ENCODE data around the gene AMIGO3. TPM values are rescaled to one million over a fixed set of nuclear protein-coding genes. Genes with fewer than 3 reads are reported as not detected.
A peak's percentile ranks its signal among the peaks of the same experiment; 100 is the strongest.
"Not testable (repeated sequence)": the region's sequence is repeated elsewhere in the genome, so short reads cannot be mapped to it uniquely, and the experiment has no call there.

The AMIGO3 gene
- total RNA-seq, 1 experiment from 2014 or later: 3.2 TPM

DNA sequence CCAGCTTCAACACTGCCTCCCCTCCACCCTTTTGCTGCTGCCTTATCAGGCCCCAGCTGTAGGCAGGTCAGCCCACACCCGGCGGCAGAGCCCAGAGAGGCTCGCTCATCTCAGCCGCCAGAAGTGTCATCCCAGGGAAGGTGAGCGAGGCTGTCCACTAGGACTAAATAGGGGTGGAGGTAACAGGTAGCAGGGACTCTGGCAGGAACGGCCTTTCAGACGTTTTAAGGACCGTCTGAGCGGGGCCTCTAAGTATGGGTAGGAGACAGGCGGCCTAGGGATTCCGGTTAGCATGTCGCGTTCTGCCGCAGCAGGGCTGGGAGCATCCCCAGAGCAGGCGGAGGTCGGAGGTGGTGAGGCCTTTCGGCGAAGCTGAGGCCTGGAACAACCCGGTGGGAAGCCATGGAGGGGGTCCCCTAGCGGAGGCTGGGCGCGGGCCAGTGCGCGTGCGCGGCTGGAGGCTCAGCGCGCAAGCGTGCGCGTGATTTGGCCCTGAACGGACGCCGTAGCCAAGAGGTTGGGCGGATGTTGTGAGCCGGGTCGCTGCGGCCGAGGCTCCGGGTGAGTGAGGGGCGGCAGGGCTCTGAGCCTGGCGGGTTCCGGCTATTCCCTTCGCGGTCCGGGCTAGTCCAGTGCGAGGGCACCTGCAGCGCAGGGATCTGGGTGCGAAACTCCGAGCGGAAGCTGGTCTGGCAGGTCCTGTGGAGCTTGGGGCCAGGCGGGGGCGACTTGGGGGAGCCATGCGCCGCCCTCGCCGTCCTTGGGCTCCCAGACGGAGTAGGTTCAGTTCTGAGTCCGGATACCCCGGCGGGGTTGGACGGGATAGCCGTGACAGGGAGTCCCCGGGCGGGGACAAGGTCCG is 30.2 kb downstream of the AMIGO3 start, which contains the start of the genes MST1 and RNF123:
TSS of gene MST1 (minus strand) at position 429 of the 862 bp plus-strand sequence. CDS start 783 bp downstream, outside the sequence.
TSS of gene RNF123 (plus strand) at position 512 of the 862 bp plus-strand sequence. CDS start 1,609 bp downstream, outside the sequence.
- peak; percentile 87 for DNase-seq (ENCODE audit: low read depth)

DNA sequence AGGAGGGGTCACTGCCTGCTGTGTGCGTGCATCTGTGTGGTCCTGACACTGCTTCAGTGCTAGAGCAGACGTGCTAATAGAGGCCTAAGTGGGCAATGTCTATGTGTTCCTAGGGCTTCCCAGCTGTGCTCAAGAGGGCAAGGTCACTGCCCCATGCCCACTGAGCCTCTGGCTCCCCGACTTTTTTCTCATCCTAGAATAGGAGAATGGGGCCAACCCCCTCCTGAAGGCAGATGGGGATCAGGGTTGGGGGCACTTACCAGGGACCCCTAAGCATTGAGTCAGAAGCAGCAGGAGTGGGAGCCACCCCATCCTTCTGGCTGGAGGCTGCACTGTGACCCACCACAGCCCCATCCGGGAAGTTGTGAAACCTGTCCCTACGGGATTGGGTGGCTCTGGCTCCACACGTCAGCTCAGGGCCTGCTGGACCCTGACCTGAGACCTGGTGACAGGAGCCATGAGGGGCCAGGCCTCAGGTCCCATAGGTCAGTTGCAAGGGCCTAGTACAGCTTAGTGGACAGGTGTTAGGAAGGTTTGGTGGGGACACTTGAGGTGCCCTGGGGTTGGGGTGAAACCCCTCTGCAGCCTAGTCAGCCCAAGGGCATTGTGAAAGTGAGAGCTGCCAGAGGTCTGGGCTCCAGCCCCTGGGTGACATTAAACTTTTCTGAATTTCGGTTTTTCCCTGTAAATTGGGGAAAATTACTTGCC is 31.0 kb downstream of the AMIGO3 start:
- DNase-seq (ENCODE audit: low read depth): not testable (repeated sequence)

DNA sequence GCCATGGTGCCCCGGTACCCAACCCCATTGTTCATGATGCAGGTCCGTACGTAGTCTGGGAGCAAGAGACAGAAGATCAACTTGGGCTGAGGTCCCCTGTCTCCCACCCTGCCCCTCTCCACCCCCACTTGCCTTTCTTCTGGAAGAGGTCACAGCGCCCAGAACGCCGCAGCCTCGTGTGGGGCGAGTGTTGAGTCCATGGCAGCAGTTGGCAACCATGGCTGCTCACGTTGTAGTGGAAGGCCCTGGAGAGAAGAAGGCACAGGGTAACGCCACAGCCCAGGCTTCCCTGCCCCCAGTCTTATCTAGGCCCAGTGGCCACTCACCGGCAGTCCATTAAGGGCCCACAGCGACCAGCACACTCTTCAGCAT is 32.1 kb downstream of the AMIGO3 start:
- not testable (repeated sequence) for DNase-seq (ENCODE audit: low read depth)

DNA sequence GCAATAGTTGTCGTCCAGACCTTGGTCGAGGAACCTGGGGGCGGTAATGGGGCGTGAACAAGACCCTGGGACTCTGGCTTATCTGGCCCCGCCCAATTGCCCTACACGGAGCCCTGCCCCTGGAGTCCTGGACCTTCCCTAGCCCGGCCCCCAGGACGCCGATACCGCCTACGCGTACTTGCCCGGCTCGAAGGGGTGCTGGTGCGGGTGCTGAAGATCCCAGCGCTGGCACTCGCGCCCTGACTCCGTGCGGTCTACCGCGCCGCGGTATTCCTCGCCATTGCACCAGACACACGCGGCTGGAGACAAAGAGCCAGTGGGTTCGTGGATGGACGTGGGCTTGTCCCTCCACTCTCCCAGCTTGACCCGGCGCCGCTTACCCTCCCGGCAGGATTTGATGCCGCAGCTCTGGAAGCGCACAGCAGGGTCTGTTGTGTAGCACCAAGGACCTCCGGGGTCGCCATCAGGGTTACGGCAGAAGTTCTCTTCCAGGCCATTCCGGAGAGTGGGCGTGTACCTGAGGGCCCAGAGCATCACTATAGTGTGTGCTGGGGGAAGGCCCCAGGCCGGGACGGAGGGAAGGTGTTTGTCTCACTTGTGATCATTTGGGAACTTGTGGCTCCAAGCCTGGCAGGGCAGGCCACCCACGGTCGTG is 32.6 kb downstream of the AMIGO3 start:
- DNase-seq (ENCODE audit: low read depth): not testable (repeated sequence)

DNA sequence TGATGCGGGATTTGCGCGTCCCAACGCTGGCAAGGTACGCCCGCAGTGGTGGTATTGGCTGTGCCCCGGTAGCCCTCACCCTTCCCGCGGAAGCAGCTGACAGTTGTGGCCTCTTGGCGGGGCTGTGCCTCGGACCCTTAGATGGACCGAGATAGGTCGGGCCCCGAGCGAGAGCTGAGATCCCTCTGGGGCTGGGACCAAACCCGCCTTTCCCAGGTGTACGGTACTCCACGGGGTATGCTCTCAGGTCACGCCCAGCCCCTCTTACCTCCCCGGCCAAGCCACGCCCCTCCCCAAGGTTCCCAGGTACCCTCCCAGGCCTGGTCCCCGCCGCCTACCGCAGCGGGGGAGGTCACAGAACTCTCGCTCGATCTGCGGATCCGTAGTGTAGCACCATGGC is 33.1 kb downstream of the AMIGO3 start:
- not testable (repeated sequence) for DNase-seq (ENCODE audit: low read depth)

DNA sequence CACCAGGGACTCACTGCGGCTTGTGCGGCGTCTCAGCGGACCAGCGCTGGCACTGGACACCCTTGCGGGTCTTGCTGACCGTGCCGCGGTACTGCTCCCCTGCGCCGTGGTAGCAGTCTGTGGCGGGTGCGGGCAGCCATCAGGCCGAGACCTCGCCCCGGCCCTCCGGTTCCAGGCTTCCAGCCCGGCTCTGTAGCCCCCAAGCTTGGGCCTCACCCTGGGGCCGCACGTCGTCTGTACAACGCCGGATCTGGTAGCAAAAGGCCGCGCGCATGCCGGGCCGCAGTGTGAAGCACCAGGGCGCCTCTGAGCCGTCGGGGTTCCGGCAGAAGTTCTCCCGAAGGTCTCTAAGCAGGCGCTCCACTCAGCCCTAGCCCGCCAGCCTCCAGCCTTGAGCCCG is 33.6 kb downstream of the AMIGO3 start:
- not testable (repeated sequence) for DNase-seq (ENCODE audit: low read depth)

DNA sequence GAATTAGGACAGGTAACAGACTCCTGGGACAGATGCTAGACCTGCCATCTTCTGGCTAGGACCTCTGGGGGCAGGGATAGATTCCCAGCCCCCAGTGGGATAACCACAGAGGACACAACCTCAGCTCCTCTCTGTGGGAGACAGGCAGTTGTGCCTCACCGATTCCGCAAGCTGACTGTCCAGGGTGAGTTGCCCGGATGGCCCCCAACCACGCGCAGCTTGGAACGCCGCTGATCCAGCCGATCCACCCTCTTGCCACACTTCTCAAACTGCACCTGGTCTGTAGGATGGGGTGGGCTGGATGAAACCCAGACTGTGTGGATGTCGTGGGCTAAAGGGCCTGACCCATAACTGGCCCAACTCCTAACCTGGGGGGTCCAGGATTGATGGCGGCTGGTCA is 34.4 kb downstream of the AMIGO3 start:
- not testable (repeated sequence) for DNase-seq (ENCODE audit: low read depth)

DNA sequence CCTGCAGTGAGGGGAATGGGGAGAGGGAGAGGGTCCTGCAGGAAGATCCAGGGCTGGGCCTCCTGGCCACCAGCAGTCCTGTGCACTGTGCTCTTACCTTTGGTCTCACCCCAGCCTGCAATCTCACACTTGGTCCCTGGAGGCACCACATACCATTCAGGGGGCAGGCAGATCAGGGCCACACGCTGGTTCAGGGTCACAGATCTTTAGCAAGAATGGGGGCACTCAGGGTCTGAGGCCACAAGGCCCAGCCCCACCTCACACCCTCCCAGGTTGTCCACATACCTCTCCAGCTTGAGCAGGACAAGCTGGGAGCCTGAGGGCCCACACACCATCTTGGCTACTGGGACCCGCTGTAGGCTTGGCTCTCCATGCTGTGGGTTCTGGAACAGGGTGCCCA is 35.0 kb downstream of the AMIGO3 start:
- DNase-seq (ENCODE audit: low read depth): not testable (repeated sequence)

DNA sequence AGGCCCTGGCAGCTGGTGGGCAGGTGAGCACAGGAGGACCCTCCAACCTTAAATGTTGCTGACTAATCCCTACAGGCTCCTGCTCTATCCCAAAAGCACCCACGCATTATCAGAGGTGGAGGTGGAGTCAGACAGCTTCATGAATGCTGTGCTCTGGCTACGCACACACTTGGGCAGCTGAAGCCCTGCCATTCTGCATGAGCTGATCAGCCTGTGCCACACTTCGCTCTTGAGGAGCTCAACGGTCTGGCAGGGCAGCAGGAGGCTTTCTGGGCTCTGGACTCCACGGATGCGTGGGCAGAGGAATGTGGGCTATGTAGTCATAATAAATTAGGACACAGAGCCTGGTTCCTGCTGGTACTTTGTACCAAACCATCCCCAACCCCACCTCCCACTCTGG is 36.3 kb downstream of the AMIGO3 start:
- DNase-seq (ENCODE audit: low read depth): no peak

DNA sequence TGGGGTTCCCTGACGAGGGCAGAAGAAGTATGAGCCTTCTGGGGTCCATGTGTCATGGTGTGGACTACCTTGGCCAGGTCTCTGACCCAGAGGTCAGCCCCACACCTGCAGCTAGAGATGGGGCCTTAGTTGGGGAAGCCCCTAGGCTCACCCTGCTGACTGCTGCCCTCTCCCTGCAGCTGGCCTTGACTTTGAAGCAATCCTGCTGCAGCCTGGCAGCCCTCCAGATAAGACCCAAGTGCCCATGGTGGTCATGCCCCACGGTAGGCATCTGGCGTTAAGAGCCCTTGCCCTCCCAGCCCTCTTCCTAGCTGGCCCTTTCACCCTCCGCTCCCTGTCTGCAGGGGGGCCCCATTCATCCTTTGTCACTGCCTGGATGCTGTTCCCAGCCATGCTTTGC is 37.9 kb downstream of the AMIGO3 start:
- DNase-seq (ENCODE audit: low read depth): no peak

DNA sequence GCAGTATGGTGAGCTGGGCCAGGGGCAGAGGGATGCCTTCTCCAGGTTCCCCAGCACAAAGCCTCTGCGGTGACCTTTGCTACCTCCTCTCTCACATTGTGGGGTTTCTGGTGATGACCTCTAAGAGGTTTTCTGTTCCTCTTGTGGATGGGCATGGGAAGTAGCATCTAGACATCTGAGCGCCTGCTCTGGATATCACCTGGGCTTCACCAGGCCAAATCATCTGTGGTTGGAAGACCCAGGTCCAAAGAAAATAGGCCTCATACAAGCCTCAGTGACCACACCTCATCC is 38.3 kb downstream of the AMIGO3 start:
- DNase-seq (ENCODE audit: low read depth): no peak

DNA sequence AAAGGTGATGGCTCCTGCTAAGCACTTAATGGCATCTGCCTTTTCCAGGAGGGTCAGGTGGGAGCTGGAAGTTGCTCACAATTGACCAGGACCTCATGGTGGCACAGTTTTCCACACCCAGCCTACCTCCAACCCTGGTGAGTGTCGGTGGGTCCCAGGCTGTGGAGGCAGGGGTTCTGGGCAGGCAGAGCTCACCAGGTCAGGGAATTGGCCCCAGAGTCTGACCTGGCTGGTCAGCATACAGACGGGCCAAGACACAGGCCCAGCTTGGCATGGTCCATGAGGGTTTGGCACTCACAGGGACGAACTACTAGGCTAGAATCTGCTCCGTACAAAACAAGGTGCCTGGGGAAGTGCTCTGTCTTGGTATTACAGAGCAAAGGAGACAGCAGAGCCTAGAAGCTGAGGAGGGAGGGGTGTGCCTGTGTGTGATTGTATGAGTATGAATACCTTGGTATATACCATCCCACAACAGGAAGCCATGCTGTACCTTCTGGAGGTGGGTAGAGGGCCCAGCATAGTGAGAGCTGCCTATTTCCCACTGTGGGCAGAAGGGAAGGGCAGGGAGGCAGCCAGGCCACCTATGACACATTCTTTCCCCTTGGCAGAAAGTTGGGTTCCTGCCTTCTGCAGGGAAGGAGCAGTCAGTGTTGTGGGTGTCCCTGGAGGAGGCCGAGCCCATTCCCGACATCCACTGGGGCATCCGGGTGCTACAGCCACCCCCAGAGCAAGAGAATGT is 38.8 kb downstream of the AMIGO3 start:
- DNase-seq (ENCODE audit: low read depth): no peak

DNA sequence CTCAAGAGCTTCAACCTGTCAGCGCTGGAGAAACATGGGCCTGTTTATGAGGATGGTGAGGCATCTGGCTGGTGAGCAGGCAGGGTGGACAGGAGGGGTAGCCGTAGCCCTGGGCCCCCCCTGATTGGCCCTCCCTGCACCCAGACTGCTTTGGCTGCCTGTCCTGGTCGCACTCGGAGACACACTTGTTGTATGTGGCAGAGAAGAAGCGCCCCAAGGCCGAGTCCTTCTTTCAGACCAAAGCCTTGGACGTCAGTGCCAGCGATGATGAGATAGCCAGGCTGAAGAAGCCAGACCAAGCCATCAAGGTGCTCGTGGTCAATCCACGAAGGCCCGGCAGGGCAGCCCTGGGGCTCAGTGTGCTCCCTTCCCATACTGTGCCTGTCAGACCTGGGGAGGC is 43.6 kb downstream of the AMIGO3 start:
- DNase-seq (ENCODE audit: low read depth): no peak

DNA sequence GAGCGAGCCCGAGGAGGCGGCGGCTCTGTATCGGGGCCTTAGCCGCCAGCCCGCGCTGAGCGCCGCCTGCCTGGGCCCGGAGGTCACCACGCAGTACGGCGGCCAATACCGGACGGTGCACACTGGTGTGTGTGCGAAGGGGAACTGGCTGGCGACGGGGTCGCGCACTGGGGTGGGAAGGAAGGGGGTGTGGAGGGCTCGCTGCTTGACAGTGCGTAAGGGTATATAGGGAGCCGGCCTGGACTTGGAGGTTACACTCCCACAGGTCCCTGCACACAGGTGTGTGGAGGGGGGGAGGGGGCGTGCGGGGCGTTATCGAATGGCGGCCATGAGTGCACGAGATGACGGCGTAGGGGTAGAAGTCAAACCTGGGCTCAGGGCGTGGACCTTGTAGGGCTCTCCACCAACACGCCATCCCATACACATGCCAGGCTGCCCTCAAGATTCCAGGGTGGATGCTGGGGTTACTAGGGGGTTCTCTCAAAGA is 44.9 kb downstream of the AMIGO3 start:
- no peak for DNase-seq (ENCODE audit: low read depth)

DNA sequence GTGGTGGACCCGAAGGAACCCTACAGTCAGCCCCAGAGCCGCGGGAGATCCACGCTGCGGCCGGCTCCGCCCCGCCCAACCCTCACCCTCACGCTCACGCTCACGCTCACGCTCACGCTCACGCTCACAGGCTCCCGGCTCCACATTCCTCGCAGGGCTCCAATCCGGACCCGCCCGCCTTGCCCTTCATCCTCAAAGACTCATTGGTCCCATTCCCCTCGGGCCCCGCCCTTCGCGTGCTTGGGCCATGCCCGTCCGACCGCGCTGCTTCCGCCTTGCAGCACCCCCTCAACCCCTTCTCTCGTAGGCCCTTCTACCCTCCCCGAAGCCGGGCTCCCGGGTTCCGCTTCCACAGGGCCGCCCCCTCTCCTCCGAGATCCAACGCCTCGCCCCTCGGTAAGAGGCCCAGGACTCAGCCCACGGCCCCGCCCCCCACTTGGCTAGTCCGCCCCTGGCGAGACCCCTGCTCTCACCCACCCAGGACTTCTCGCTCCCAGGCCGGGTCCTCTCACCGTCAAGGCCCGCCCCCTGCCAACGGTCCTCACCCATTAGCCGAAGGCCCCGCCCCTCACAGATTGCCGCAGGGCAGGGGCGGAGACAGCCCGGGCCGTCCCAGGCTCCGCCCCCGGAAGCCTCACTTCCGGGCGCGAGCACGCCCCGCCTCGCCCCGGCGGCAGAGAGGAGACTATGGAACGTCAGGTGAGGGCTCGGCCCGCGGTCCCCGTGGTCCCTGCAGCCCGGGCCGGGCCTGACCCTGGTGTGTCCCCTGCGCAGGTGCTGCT is 45.6 kb downstream of the AMIGO3 start, which contains the start of gene APEH:
TSS of gene APEH (plus strand) at position 637 of the 782 bp plus-strand sequence. CDS start at position 688, 51 bp downstream.
- DNase-seq (ENCODE audit: low read depth): peak; percentile 98

DNA sequence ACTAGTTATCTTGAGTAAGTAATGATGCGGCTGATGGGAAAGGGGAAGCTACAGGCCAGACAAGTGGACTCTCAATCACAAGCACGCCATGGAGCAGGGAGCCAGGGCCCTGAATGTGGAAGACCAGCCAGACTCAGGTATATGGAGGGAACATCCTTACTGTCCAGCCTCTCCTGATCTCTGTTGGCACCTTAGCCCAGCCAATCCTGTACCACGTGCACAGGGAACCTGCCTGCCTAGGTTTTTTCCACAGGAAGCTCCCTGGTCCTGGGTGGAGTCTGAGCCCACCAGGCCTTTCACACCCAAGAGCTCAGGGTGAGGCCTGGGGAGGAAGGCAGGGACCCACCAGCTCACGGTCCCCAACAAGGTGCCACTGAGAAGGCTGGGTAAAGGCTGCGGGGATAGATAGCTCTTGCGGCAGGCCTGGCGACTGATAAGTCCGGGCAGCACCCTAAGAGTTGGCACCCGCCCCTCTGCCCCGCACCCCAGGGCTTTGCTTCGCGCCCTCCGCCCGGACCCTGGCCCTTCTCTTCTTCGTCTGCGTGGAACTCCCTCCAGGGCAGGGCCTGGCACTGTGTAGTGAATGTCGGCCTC is 46.3 kb downstream of the AMIGO3 start:
- no peak for DNase-seq (ENCODE audit: low read depth)

DNA sequence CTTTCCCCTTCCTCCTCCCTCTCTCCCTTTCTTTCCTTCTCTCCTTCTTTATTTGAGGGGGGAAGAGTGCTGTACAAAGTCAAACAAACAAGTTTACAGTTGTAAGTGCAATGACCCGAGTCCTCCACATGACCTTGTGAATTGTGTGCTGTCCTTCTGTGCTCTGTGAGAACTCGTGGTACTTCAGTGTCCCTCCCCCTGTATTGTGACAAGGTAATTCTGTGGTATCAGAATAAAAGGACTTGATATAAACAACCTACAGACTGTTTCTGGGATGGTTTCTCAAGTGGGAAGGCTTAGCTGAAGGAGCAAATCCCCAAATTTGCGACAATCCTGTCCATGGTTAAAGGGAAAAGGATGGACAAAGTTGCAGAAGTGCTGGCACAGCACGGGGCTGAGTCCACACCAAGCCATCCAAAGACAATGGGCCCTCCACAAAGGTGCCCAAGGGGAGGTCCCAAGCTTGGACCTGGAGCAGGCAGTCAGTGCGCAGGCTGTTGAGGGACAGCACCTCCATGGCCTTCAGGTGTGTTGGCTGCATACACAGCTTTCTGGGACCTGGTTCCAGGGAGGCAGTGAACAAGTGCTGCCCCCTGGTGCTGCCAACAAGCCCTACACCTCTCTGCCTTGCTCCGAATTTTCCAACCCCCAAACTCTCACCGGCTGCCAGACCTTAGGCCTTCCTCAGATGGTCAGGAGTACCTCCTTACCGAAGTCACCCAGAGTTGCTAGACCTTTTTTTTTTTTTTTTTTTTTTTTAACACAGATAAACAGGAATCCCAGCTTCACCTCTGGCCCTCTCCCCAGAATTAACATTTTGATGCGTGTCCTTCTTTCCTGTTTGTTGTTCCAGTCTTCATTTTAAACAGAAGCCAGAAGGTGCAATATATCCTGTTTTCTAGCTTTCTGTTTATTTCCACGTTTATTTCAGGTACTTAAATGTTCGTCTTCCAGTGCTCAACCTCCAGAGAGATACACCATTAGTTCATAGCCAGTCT is 47.9 kb downstream of the AMIGO3 start:
- DNase-seq (ENCODE audit: low read depth): peak; percentile 74

DNA sequence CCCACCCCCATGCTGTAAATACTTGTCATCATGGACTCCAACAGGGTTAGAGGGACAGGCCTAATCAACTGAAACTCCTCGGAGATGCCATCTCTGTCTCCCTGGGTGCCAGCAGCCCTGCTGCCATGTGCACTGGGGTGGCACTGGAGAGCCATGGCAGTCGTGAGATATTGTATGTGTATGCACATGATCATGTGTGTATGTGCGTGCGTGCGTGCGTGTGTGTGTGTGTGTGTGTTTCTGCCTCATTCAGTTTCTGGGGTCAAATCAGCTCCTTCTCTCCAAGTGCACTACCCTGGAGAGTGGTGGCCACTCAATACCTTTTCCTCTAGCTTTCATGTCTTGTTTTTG is 48.6 kb downstream of the AMIGO3 start:
- no peak for DNase-seq (ENCODE audit: low read depth)

DNA sequence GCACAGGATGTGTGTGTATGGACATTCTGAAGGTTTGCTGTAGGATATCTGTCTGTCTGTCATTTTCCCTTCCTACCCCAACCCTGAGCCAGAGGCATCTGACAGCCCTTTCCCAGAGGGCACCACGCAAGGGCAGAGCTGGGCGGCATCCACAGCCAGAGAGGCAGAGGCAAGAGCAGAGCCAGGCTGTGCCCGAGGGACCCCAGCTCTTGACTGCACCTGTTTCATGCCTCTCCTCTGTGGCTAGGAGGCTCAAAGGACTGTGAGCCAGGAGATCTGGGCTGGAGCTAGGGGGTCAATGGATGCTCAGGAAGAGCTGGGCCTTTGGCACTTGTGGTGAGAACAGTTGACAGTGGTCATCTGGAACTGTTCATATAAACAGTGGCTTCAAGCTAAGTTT is 50.1 kb downstream of the AMIGO3 start:
- no peak for DNase-seq (ENCODE audit: low read depth)
